CD8-positive, alpha-beta memory T cell (primary cell): ENCODE measurements around the gene ADGRV1. TPM values are rescaled to one million over a fixed set of nuclear protein-coding genes. Genes with fewer than 3 reads are reported as not detected.

Experiments used
- CTCF ChIA-PET: fragments of 350-600 bp; sonication (Branson Sonifier 250); formaldehyde crosslinking; loops from one replicate; lab custom pipeline; 2021; ENCODE audit warnings: antibody characterized with exemption; lab: Charles Lee
- POLR2A ChIA-PET: fragments of 350-600 bp; sonication (Branson Sonifier 250); formaldehyde crosslinking; loops from one replicate; lab custom pipeline; 2021; ENCODE audit warnings: antibody characterized with exemption; lab: Charles Lee
- DNase-seq, 5 donors: peaks; one replicate each; pipeline versions ENCODE4 v3.0.0 to v3.0.0-alpha.2; 2020 to 2022; ENCODE audit warnings: mixed read lengths in 1 of 5
- H3K27ac ChIP-seq: one replicate; pipeline ENCODE4 v1.7.0; 2013; ENCODE audit warnings: low read depth, mild to moderate bottlenecking, low read length, moderate library complexity
- H3K27me3 ChIP-seq: 2 replicates; pipeline ENCODE4 v1.7.0; 2013; ENCODE audit warnings: low read length, mild to moderate bottlenecking; ENCODE audit not compliant: insufficient read depth, poor library complexity, severe bottlenecking
- H3K36me3 ChIP-seq: 2 replicates; pipeline ENCODE4 v1.7.0; 2013; ENCODE audit warnings: mild to moderate bottlenecking, low read length, moderate library complexity; ENCODE audit not compliant: insufficient read depth
- H3K4me1 ChIP-seq: 2 replicates; pipeline ENCODE4 v1.7.0; 2013; ENCODE audit warnings: mild to moderate bottlenecking, low read length, moderate library complexity; ENCODE audit not compliant: insufficient read depth
- H3K4me3 ChIP-seq: 2 replicates; pipeline ENCODE4 v1.7.0; 2013; ENCODE audit warnings: mild to moderate bottlenecking, low read length
- H3K9me3 ChIP-seq: 2 replicates; pipeline ENCODE4 v1.7.0; 2013; ENCODE audit warnings: mild to moderate bottlenecking, low read length
- H3K27ac Mint-ChIP-seq, 8 donors: one replicate each; pipeline ENCODE4 v1.8.0; 2020 to 2021; ENCODE audit warnings: mixed read lengths in 8 of 8, mild to moderate bottlenecking in 6 of 8, inconsistent platforms in 3 of 8, moderate library complexity in 3 of 8
- H3K27me3 Mint-ChIP-seq, 2 donors: one replicate each; pipeline ENCODE4 v1.8.0; 2020 to 2021; ENCODE audit warnings: mixed read lengths in 2 of 2, mild to moderate bottlenecking in 1 of 2, moderate library complexity in 1 of 2
- H3K36me3 Mint-ChIP-seq, 3 donors: one replicate each; pipeline ENCODE4 v1.8.0; 2020 to 2021; ENCODE audit warnings: mixed read lengths in 3 of 3, inconsistent platforms in 1 of 3, mild to moderate bottlenecking in 1 of 3
- H3K4me1 Mint-ChIP-seq, 3 donors: one replicate each; pipeline ENCODE4 v1.8.0; 2020 to 2021; ENCODE audit warnings: mixed read lengths in 3 of 3, inconsistent platforms in 1 of 3, mild to moderate bottlenecking in 1 of 3
- H3K4me3 Mint-ChIP-seq, 7 donors: one replicate each; pipeline ENCODE4 v1.8.0; 2020 to 2021; ENCODE audit warnings: mixed read lengths in 7 of 7, mild to moderate bottlenecking in 6 of 7, moderate library complexity in 4 of 7, inconsistent platforms in 2 of 7
- H3K9me3 Mint-ChIP-seq, 5 donors: one replicate each; pipeline ENCODE4 v1.8.0; 2020 to 2022; ENCODE audit warnings: mixed read lengths in 5 of 5, mild to moderate bottlenecking in 3 of 5, moderate library complexity in 2 of 5, inconsistent platforms in 1 of 5
- polyA plus RNA-seq: library from polyadenylated mRNA; unstranded; fragments of 300-500 nt; fragmentation: Illumina TruSeq; gene quantifications from one replicate; pipeline ENCODE4 v1.2.3, GENCODE V29; 2021
- total RNA-seq, 2 experiments: library from RNA; stranded (reverse); gene quantifications; one replicate each; pipeline ENCODE4 v1.2.3, GENCODE V29; 2021

ADGRV1 gene
- total and polyA plus RNA-seq, 3 experiments from 2014 or later = 0.33 to 0.44 TPM; not detected in 1

- H3K9me3 ChIP-seq = no peaks in the 10 kb centered on the region
- Mint-ChIP-seq H3K36me3 (no peaks in the 10 kb centered on the region), H3K27ac (no peak overlapping the region), H3K27me3 (peaks cover 18 to 45% of the 10 kb centered on the region in 2 donors), H3K4me3 (no peak overlapping the region), H3K9me3 (peaks cover 0 to 2% (median 0%) of the 10 kb centered on the region in 5 donors), H3K4me1 (no peaks in the 10 kb centered on the region)
- no peak overlapping the region for H3K4me3 ChIP-seq
- no peak for DNase-seq
- peaks cover 6% of the 10 kb centered on the region for H3K27me3 ChIP-seq
- no peaks in the 10 kb centered on the region for H3K36me3 ChIP-seq
- ChIA-PET CTCF (no interaction called here), POLR2A (interaction anchor here (0.7 kb wide), 1 partner anchor 261 kb away, joined by 5 read pairs; no protein-coding TSS in a partner anchor)
- H3K4me1 ChIP-seq = no peaks in the 10 kb centered on the region
- H3K27ac ChIP-seq = no peak overlapping the region
These were observed 12.3 kb upstream of the ADGRV1 start for GRCh38 chr5:90546216-90546837.

- Mint-ChIP-seq H3K27ac (no peak overlapping the region), H3K36me3 (no peaks in the 10 kb centered on the region), H3K4me3 (no peak overlapping the region), H3K9me3 (peaks cover 0 to 2% (median 0%) of the 10 kb centered on the region in 5 donors), H3K27me3 (peaks cover 18 to 45% of the 10 kb centered on the region in 2 donors), H3K4me1 (no peaks in the 10 kb centered on the region)
- peaks cover 6% of the 10 kb centered on the region for H3K27me3 ChIP-seq
- CTCF ChIA-PET = no interaction called here
- H3K4me1 ChIP-seq = no peaks in the 10 kb centered on the region
- H3K27ac ChIP-seq = no peak overlapping the region
- POLR2A ChIA-PET = no interaction called here
- no peaks in the 10 kb centered on the region for H3K36me3 ChIP-seq
- no peak for DNase-seq
- H3K9me3 ChIP-seq = no peaks in the 10 kb centered on the region
- H3K4me3 ChIP-seq = no peak overlapping the region
These were observed 11.5 kb upstream of the ADGRV1 start for GRCh38 chr5:90547072-90547536.

DNA sequence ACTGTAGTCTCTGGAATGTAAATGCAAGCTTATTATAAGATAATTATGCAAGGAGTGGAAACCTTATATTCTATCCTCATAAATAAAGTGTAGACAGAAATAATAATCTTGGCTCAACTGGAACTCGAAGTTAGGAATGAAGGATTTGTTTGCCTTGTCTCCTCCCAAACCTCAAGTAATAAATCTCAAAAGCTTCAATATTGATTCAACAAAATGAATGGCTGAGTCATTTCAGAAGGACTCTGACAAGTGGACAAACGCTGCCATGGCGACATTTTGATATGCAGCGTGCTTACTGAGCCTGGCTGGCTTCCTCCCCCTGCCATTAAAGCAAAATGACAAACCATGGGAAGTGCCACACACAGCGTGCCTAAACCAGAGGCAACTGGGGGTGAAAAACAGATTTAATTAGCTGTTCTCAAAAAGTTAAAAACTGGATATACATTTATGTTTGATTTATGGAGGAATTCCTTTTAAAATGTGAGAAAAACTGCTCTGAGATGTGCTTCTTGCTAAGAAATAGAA is 10.5 kb upstream of the ADGRV1 start:
- Histone ChIP-seq H3K9me3 (no peaks in the 10 kb centered on the region), H3K36me3 (no peaks in the 10 kb centered on the region), H3K27me3 (peaks cover 6% of the 10 kb centered on the region), H3K4me1 (no peaks in the 10 kb centered on the region), H3K4me3 (no peak overlapping the region), H3K27ac (no peak overlapping the region)
- Mint-ChIP-seq H3K4me1 (no peaks in the 10 kb centered on the region), H3K4me3 (no peak overlapping the region), H3K27me3 (peaks cover 16 to 45% of the 10 kb centered on the region in 2 donors), H3K36me3 (no peaks in the 10 kb centered on the region), H3K9me3 (peaks cover 0 to 2% (median 0%) of the 10 kb centered on the region in 5 donors), H3K27ac (no peak overlapping the region)
- no peak for DNase-seq
- ChIA-PET CTCF (interaction anchor here (0.6 kb wide), 1 partner anchor 34 kb away, joined by 4 read pairs; no protein-coding TSS in a partner anchor), POLR2A (no interaction called here)

DNA sequence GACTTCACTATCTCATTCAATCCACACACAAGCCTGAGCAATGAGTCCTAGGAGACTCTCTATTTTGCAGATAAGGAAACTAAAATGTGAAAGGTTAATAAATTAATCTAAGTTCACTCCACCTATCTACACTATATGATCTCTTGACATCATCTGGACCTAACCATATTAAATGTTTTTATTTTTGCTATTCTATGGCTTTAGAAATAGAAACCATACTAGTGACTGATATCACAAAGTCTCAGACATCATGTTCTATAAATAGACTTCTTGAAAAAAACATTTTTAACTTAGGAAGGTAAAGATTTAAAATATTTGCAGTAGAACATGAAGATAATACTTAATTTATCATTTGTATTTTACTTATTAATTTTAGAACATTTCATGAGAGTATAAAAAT is 9.4 kb upstream of the ADGRV1 start:
- no peaks in the 10 kb centered on the region for H3K36me3 Mint-ChIP-seq
- peaks cover 16 to 44% of the 10 kb centered on the region in 2 donors for H3K27me3 Mint-ChIP-seq
- ChIA-PET POLR2A (no interaction called here), CTCF (no interaction called here)
- no peak overlapping the region for H3K4me3 Mint-ChIP-seq
- no peaks in the 10 kb centered on the region for H3K4me1 ChIP-seq
- H3K9me3 Mint-ChIP-seq = peaks cover 0 to 2% (median 0%) of the 10 kb centered on the region in 5 donors
- H3K27ac Mint-ChIP-seq = no peak overlapping the region
- H3K27ac ChIP-seq = no peak overlapping the region
- no peaks in the 10 kb centered on the region for H3K4me1 Mint-ChIP-seq
- H3K4me3 ChIP-seq = no peak overlapping the region
- peaks cover 6% of the 10 kb centered on the region for H3K27me3 ChIP-seq
- DNase-seq = no peak
- H3K9me3 ChIP-seq = no peaks in the 10 kb centered on the region
- H3K36me3 ChIP-seq = no peaks in the 10 kb centered on the region

DNA sequence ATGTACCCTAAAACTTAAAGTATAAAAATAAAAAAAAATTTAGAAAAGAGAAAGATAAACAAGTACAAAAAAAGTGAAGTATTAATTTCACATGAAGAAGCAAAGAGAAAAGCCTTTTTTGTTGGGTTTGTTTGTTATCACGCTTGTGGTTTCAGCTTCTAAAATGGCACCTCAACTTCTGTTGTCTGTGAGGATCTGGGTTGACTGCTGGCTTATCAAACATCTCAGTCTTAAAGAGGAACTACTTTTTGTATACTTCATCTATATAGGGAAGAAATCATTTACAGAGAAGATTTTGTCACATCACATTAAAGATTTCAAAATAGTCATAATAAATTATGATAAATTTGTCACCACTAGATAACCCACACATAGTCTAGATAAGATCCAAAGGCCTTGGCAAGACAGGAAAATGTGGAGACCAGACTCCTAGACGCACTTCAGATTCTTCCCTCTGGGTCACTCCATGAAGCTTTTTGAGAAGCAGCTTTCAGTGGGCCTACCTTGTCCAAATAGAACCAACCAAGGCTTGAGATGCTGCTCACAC is 8.8 kb upstream of the ADGRV1 start:
- Mint-ChIP-seq H3K4me3 (no peak overlapping the region), H3K9me3 (no peaks in the 10 kb centered on the region), H3K4me1 (no peaks in the 10 kb centered on the region), H3K36me3 (no peaks in the 10 kb centered on the region), H3K27me3 (peaks cover 14 to 42% of the 10 kb centered on the region in 2 donors), H3K27ac (no peak overlapping the region)
- Histone ChIP-seq H3K4me1 (no peaks in the 10 kb centered on the region), H3K4me3 (no peak overlapping the region), H3K36me3 (no peaks in the 10 kb centered on the region), H3K9me3 (no peaks in the 10 kb centered on the region), H3K27ac (no peak overlapping the region), H3K27me3 (peaks cover 6% of the 10 kb centered on the region)
- no peak for DNase-seq
- POLR2A ChIA-PET = no interaction called here
- CTCF ChIA-PET = no interaction called here

GRCh38 chr5:90550963-90551362 is 7.6 kb upstream of the ADGRV1 start:
- DNase-seq = no peak
- no peak overlapping the region for H3K27ac Mint-ChIP-seq
- no peaks in the 10 kb centered on the region for H3K4me1 Mint-ChIP-seq
- H3K36me3 Mint-ChIP-seq = no peaks in the 10 kb centered on the region
- H3K4me1 ChIP-seq = no peaks in the 10 kb centered on the region
- no peaks in the 10 kb centered on the region for H3K36me3 ChIP-seq
- no peaks in the 10 kb centered on the region for H3K9me3 ChIP-seq
- H3K4me3 ChIP-seq = no peak overlapping the region
- no peak overlapping the region for H3K4me3 Mint-ChIP-seq
- no peak overlapping the region for H3K27ac ChIP-seq
- H3K27me3 ChIP-seq = peaks cover 6% of the 10 kb centered on the region
- CTCF ChIA-PET = no interaction called here
- peaks cover 15 to 44% of the 10 kb centered on the region in 2 donors for H3K27me3 Mint-ChIP-seq
- H3K9me3 Mint-ChIP-seq = no peaks in the 10 kb centered on the region
- POLR2A ChIA-PET = no interaction called here

DNA sequence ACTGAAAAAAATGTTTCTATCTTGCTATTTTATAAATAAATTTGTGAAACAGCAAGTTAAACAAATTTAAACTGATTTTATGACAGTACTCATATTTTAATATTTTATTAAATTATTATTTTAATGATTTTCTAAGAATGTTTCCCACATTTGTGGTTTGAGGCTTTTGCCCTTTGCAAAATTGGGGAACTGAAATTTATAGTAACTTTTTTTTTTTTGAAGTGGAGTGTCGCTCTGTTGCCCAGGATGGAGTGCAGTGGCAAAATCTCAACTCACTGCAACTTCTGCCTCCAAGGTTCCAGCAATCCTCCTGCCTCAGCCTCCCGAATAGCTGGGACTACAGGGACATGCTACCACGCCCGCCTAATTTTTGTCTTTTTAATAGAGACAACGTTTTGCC is 7.2 kb upstream of the ADGRV1 start:
- no peaks in the 10 kb centered on the region for H3K36me3 Mint-ChIP-seq
- H3K27me3 ChIP-seq = peaks cover 6% of the 10 kb centered on the region
- peaks cover 15 to 48% of the 10 kb centered on the region in 2 donors for H3K27me3 Mint-ChIP-seq
- H3K4me1 Mint-ChIP-seq = no peaks in the 10 kb centered on the region
- no peaks in the 10 kb centered on the region for H3K9me3 Mint-ChIP-seq
- H3K4me3 ChIP-seq = no peak overlapping the region
- CTCF ChIA-PET = no interaction called here
- H3K9me3 ChIP-seq = no peaks in the 10 kb centered on the region
- H3K27ac ChIP-seq = no peak overlapping the region
- H3K4me1 ChIP-seq = no peaks in the 10 kb centered on the region
- no peak for DNase-seq
- no peak overlapping the region for H3K27ac Mint-ChIP-seq
- H3K36me3 ChIP-seq = no peaks in the 10 kb centered on the region
- POLR2A ChIA-PET = no interaction called here
- H3K4me3 Mint-ChIP-seq = no peak overlapping the region

GRCh38 chr5:90553711-90554110 is 4.9 kb upstream of the ADGRV1 start:
- Mint-ChIP-seq H3K36me3 (no peaks in the 10 kb centered on the region), H3K27me3 (peaks cover 25 to 62% of the 10 kb centered on the region in 2 donors), H3K9me3 (no peaks in the 10 kb centered on the region), H3K27ac (no peak overlapping the region), H3K4me1 (peaks cover 6 to 11% (median 8%) of the 10 kb centered on the region in 3 donors), H3K4me3 (no peak overlapping the region)
- no peaks in the 10 kb centered on the region for H3K4me1 ChIP-seq
- H3K9me3 ChIP-seq = no peaks in the 10 kb centered on the region
- ChIA-PET POLR2A (no interaction called here), CTCF (no interaction called here)
- no peak for DNase-seq
- H3K36me3 ChIP-seq = no peaks in the 10 kb centered on the region
- no peak overlapping the region for H3K4me3 ChIP-seq
- peaks cover 13% of the 10 kb centered on the region for H3K27me3 ChIP-seq
- H3K27ac ChIP-seq = no peak overlapping the region
